Tibial nerve (tissue), 4 donors: ENCODE results near the gene HSD17B4.

Experiments used
- CTCF ChIP-seq, 5 experiments: fragments of 200-600 bp in 3 of 5; fragments of 450-650 bp in 2 of 5; sonication (generic) in 3 of 5; IDR thresholded peaks; one replicate each; pipeline ENCODE4 v1.5.1; 2016 to 2019; ENCODE audit warnings: antibody characterized with exemption in 5 of 5, mild to moderate bottlenecking in 3 of 5, moderate library complexity in 2 of 5
- EP300 ChIP-seq, 2 donors: sonication (generic); formaldehyde crosslinking; IDR thresholded peaks; one replicate each; pipeline ENCODE4 v1.6.1; 2017; ENCODE audit warnings: antibody characterized with exemption in 2 of 2, mild to moderate bottlenecking in 1 of 2
- POLR2A ChIP-seq, 2 donors: fragments of 450-650 bp; IDR thresholded peaks; one replicate each; pipeline ENCODE4 v1.6.1; 2017; ENCODE audit warnings: antibody characterized with exemption in 2 of 2, mild to moderate bottlenecking in 2 of 2, moderate library complexity in 2 of 2

GRCh38 chr5:119527351-119527750, 75.1 kb downstream of the HSD17B4 start:
- TF ChIP-seq POLR2A (IDR thresholded peaks at IDR 0.05) (no peak), CTCF (IDR thresholded peaks at IDR 0.05) (no peak), EP300 (IDR thresholded peaks at IDR 0.05) (no peak)
